Measurements from ENCODE around the gene KDM4B.

The KDM4B gene

DNA sequence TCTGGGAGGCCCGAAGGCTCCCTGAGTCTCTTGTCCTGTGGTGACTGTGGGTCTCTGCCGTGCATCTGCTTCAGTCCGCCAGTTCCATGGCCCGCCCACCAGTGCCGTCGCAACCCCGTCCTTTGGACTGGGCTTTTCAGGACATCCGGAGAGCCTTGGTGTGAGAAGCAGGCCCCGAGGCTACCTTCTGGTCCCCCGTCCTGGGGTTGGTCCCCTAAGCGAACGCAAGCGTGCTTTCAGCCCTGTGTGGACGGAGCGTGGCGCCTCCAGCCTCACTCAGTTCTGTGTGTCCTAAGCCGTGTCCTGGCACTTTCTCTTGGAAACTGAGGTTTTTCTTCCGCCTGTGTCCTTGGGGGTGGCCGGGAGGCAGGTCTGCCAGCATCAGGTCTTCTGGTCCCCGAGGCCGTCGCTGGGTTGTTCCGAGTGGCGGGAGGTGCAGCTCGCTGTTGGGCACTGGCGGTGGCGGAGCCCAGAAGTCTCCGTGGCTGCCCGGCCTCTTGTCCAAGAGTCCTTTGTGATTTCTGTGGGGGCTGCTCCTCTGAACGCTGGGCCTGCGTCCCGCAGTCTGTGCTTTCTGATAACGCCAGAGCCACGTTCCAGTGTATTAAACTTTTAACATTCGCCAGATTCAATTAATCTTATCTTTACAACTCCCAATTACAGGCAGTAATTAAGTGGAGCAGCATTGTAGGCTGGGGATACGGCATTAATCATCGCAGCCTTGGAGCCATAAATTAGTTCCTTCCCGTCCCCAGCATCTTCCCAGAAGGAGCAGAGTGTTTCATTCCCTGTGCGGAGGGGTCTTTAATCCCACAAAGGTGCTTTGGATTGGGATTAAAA, 99.5 kb downstream of the KDM4B start:
- DNase-seq (ENCODE audit: low read depth in 2 of 2): no peak

GRCh38 chr19:5070331-5070730, 101.4 kb downstream of the KDM4B start:
- DNase-seq (ENCODE audit: low read depth in 2 of 2): no peak

DNA sequence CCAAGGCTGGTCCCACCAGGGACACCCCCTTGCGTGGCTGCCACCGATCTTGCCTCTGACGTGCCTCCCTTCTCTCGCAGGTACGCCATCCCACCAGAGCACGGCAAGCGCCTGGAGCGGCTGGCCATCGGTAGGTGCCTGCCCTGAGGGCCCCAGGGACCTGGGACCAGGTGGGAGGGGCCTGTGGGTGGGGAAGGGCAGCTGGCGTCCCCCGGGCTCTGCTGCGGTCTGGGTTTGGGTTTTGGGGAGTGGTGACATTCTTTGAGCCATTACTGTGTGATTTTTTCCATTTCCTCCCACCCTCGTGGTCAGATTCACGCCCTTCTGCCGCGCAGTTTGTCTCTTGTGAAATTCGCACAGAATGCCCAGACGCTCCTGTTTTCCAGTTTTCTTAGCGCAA, 102.0 kb downstream of the KDM4B start:
- no peak for DNase-seq (ENCODE audit: low read depth in 2 of 2)

- DNase-seq (ENCODE audit: low read depth in 2 of 2): no peak
These were observed 102.7 kb downstream of the KDM4B start for GRCh38 chr19:5071579-5071978.

- DNase-seq (ENCODE audit: low read depth in 2 of 2): no peak
These were observed 103.2 kb downstream of the KDM4B start for GRCh38 chr19:5072115-5072514.

DNA sequence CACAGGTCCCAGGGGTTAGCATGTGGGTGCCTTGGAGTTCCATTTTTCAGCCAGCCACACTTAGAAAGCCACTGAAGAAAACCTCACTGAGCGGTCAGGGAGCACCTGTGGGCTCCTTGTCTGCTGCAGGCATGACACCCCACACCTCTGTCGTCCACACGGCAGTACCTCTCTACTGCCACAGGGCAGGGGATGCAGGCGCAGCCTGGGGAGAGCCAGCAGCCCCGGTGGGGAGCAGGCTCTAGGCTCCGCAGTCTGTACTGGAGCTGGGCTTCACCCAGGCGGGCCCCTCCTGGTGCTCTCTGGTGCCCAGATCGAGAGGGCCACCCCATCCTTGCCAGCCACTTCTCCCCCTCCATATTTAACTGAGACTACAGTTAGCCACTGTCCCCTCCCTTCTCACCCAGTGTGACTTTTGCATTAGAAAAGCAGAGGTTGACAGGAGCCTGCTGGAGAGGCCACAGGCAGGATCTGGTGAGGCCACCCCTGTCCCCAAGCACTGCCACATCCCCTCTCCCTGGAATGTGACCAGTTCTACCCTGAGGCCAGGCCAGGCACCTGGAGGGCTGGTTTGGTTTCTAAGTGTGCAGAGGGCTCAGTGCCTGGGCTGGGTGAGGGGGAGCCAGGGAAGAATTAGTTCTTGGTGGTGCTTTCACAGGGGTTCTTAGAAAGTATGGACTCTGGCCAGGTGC, 104.4 kb downstream of the KDM4B start:
- no peak for DNase-seq (ENCODE audit: low read depth in 2 of 2)

GRCh38 chr19:5074407-5074806, 105.5 kb downstream of the KDM4B start:
- no peak for DNase-seq (ENCODE audit: low read depth in 2 of 2)

DNA sequence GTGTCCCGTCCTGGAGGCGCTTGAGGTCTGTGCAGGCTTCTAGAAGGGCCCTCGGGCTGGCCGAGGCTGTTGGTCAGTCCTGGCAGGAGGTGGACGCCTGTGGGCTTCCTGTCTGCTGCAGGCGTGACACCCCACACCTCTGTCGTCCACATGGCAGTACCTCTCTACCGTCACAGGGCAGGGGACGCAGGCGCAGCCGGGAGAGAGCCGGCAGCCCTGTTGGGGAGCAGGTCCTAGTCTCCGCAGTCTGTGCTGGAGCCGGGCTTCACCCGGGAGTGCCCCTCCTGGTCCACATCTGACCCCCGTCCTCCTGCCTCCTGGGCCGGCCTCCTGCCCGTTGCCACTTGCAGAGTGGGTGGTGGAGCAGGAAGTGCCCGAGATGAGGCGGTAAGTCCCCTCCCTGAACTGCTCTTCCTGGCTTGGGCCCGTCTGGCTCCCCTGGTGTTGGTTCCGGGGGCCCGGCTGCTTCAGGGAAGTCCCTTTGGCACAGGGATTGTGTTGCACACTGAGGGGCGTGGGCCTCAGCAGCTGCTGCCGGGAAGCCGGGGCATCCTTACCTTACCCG, 106.0 kb downstream of the KDM4B start:
- DNase-seq (ENCODE audit: low read depth in 2 of 2): no peak

GRCh38 chr19:5075597-5075996, 106.7 kb downstream of the KDM4B start:
- DNase-seq (ENCODE audit: low read depth in 2 of 2): no peak

DNA sequence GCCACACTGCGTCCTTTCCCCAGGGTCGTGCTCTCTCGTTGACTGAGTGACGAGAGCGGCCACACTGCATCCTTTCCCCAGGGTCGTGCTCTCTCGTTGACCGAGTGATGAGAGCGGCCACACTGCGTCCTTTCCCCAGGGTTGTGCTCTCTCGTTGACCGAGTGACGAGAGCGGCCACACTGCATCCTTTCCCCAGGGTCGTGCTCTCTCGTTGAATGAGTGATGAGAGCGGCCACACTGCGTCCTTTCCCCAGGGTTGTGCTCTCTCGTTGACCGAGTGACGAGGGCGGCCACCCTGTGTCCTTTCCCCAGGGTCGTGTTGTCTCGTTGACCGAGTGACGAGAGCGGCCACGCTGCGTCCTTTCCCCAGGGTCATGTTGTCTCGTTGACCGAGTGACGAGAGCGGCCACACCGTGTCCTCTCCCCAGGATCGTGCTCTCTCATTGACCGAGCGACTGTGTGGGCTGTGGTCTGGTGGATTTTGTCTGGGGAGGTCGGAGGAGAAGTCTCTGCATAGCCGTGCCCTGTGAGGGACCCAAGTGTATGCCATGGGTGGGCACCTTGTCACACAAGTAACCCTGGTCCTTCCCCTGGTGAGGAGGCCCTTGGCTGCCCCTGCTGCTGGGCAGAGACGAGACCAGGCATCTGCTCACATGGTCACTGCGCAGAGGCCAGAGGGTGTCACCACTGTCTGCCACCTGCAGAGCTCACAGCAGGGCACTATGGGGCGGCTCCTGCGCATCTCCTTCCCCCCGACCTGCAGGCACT, 107.7 kb downstream of the KDM4B start:
- DNase-seq (ENCODE audit: low read depth in 2 of 2): no peak

DNA sequence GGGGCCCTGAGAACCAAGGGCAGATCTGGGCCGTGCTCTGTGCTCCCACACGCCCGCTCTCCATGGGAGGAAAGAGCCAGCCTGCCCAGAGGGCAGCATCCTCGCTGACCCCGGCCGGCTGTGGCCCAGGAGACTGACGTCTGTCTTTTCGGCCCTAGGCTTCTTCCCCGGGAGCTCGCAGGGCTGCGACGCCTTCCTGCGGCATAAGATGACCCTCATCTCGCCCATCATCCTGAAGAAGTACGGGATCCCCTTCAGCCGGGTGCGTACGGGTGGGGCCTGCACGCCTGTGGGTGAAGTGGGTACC, 108.2 kb downstream of the KDM4B start:
- no peak for DNase-seq (ENCODE audit: low read depth in 2 of 2)

DNA sequence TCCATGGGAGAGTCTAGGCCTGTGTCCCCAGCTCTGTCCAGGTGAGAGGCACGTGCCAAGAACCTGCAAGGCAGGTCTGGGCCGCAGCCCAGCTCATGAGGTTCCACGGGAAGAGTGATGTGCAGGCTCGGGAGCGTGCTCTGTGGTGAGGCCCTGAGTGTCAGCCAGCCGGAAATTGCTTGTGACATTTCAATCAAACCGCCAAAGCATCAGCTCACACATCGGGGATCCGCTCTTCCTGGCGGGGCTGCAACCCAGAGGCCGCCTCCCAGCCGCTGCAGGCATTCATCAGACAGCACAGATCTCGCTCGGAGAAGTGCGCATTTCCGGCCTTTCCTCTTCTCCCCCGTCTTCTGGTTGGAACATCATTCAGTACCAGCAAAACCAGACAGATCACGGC, 109.3 kb downstream of the KDM4B start:
- no peak for DNase-seq (ENCODE audit: low read depth in 2 of 2)

DNA sequence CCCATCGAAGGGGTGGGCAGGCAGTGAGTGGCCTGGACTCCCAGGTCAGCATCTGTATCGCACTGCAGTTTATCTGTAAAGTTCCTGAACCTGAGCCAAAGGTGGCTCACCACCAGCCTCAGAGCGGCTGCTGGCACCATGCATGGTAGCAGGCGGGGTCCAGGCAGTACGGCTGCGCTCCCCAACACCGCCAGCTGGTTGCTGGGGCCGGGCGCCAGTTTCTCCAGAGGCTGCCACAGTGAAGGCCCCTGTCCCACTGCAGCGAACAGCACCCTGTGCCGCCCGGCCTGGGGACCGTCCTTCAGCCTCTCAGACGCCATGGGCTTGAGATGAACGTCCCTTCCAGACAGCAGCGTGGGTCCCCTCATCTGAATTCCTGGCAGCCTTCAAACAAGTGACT, 109.8 kb downstream of the KDM4B start:
- no peak for DNase-seq (ENCODE audit: low read depth in 2 of 2)

- no peak for DNase-seq (ENCODE audit: low read depth in 2 of 2)
These were observed 110.3 kb downstream of the KDM4B start for GRCh38 chr19:5079071-5079774.

GRCh38 chr19:5080030-5080654, 111.2 kb downstream of the KDM4B start:
- no peak for DNase-seq (ENCODE audit: low read depth in 2 of 2)

- no peak for DNase-seq (ENCODE audit: low read depth in 2 of 2)
These were observed 111.9 kb downstream of the KDM4B start for GRCh38 chr19:5080809-5081208.

DNA sequence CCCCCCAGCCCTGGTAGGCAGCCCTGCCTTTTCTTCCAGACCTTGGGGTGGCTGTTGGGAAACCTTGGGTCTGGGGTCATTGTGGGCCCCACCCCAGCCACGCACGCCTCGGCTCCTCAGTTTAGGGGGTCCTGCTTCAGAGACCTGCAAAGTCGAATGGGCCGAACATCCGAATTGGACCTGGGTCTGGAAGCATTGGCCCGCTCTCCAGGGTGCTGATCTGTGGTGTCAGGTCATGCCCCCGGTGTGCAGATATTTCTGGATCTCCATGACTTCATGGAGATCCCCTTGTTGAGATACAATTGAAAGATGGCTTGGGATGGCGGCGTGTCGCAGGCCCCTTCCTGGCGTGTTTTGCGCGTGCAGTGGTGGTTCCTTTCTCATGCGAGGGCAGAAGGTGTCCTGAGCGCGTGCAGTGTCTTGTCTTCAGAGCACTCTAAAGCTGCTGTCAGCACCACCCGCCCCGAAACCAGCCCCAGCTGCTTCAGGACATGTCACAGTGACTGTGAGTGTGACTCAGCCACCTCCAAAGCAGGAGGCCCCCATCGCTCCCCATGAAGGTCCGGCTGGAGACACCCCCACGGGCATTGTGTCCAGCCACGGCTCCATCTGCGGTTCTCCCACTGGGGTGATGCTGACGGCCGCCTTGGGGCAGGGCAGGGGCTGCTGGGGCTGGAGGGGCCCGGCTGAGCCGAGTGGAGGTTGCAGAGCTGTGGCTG, 112.7 kb downstream of the KDM4B start:
- no peak for DNase-seq (ENCODE audit: low read depth in 2 of 2)

DNA sequence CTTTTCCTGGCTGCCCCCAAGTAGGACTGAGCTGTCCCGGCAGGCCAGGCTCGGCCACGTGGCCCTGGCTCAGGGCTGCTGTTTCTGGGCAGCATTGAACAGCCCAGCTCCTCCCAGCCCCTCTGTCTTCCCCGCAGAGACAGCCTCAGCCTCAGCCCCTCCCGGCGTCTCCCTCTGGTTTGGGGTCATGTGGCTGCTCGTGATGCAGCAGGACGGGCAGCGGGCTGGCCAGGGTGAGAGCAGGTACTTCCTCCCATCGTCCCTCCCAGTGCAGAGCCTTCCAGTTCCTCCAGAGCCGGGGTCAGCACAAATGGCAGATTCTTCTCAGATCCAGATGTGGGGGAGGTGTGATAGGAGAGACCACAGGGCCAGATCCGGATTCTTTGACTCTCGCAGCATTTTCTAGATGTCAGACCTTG, 114.6 kb downstream of the KDM4B start:
- DNase-seq (ENCODE audit: low read depth in 2 of 2): no peak

DNA sequence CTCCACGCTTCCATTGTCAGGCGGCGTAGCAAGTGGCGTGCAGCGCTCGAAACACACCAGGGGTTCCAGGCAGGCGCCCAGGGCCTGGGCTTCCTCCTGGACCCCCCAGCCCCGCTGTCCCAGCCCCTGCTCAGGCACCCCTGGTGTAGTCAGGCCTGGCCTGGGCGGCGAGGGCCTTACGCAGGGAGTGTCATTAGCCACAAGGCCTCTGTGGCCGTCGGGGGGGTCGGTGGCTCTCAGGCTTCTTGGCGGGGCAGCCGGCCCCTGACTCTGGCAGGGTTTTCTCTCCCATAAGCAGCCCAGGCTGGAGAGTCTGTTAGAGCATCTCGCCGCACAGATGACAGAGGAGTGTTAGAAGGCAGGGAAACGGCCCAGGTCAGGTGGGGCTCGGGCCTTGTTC, 116.7 kb downstream of the KDM4B start:
- DNase-seq (ENCODE audit: low read depth in 2 of 2): no peak

GRCh38 chr19:5086230-5086629, 117.3 kb downstream of the KDM4B start:
- DNase-seq (ENCODE audit: low read depth in 2 of 2): no peak
